ENCODE data around the gene HDAC5.

DNA sequence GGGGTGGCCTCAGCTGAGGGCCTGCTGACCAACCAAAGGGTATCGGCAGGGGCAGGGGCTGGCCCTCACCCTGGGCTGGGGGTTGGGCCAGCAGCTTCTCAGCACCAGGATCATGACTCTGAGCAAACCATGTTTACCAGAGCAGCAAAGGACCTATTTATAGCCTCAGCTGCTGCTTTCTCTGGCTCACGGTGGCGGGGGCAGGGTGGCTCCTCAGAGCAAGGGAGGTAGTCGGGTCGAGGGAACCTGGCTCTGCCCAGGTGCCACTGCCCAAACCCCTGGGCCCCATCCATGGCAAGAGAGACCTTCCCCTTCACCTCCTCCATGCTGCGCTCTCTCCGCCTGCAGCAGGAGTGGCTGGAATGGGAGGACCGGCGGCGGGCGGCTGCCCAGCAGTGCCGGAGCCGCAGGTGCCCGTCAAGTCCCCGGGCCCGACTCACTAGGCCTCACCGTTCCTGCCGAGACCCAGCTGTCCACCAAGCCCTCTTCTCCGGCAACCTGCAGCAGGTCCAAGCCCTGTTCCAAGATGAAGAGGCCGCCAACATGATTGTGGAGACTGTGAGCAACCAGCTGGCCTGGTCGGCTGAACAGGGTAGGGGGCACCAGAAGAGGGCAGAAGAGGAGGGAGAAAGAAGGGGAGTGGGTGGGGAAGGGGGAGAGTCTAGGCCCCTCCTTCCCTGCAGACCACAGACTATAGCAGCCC, 47.2 kb upstream of the HDAC5 start, which contains the start of gene ASB16:
- TF ChIP-seq CTCF (IDR thresholded peaks at IDR 0.05): no peak
- no peak for TF ChIP-seq POLR2A (IDR thresholded peaks at IDR 0.05)

Data from adrenal gland (tissue), 5 donors.